IPS-20b (cell line): ENCODE measurements around the gene RNF213.

ENCODE experiments used
- H3K27ac ChIP-seq: one replicate; pipeline ENCODE4 v1.5.1; 2013; ENCODE audit warnings: low read length
- H3K27me3 ChIP-seq: 2 replicates; pipeline ENCODE4 v1.6.1; 2013; ENCODE audit warnings: mild to moderate bottlenecking, low read length, inconsistent platforms; ENCODE audit not compliant: insufficient read depth
- H3K36me3 ChIP-seq: 2 replicates; pipeline ENCODE4 v1.6.1; 2013; ENCODE audit warnings: low read depth, mild to moderate bottlenecking, inconsistent platforms, low read length, moderate library complexity; ENCODE audit not compliant: insufficient read depth
- H3K4me1 ChIP-seq: 2 replicates; pipeline ENCODE4 v1.6.1; 2013; ENCODE audit warnings: mild to moderate bottlenecking, control low read depth, inconsistent platforms, low read length, moderate library complexity; ENCODE audit not compliant: insufficient read depth
- H3K4me3 ChIP-seq: 2 replicates; pipeline ENCODE4 v1.5.1; 2013; ENCODE audit warnings: mild to moderate bottlenecking, low read length, inconsistent platforms
- H3K9ac ChIP-seq: 2 replicates; pipeline ENCODE4 v1.6.1; 2013; ENCODE audit warnings: low read depth, mild to moderate bottlenecking, inconsistent platforms, low read length, moderate library complexity
- H3K9me3 ChIP-seq: 2 replicates; pipeline ENCODE4 v1.6.1; 2013; ENCODE audit warnings: mild to moderate bottlenecking, low read depth, low read length, inconsistent platforms; ENCODE audit not compliant: insufficient read depth

RNF213 gene

GRCh38 chr17:80337195-80337895 lies 76.7 kb downstream of the RNF213 start:
- no peak overlapping the region for H3K9ac ChIP-seq
- H3K4me3 ChIP-seq = no peak overlapping the region
- H3K27me3 ChIP-seq = no peaks in the 10 kb centered on the region
- H3K36me3 ChIP-seq = peaks cover 62% of the 10 kb centered on the region
- no peaks in the 10 kb centered on the region for H3K9me3 ChIP-seq
- H3K27ac ChIP-seq = no peak overlapping the region
- no peaks in the 10 kb centered on the region for H3K4me1 ChIP-seq

- Histone ChIP-seq H3K9me3 (no peaks in the 10 kb centered on the region), H3K4me3 (no peak overlapping the region), H3K36me3 (peaks cover 64% of the 10 kb centered on the region), H3K9ac (no peak overlapping the region), H3K27ac (no peak overlapping the region), H3K27me3 (no peaks in the 10 kb centered on the region), H3K4me1 (no peaks in the 10 kb centered on the region)
Measured at GRCh38 chr17:80339118-80339517, 78.5 kb downstream of the RNF213 start.

- H3K9ac ChIP-seq = no peak overlapping the region
- no peak overlapping the region for H3K27ac ChIP-seq
- no peaks in the 10 kb centered on the region for H3K9me3 ChIP-seq
- no peaks in the 10 kb centered on the region for H3K4me1 ChIP-seq
- no peak overlapping the region for H3K4me3 ChIP-seq
- peaks cover 70% of the 10 kb centered on the region for H3K36me3 ChIP-seq
- H3K27me3 ChIP-seq = no peaks in the 10 kb centered on the region
Measured at GRCh38 chr17:80339731-80340456, 79.2 kb downstream of the RNF213 start.

GRCh38 chr17:80345321-80345720 lies 84.7 kb downstream of the RNF213 start:
- no peaks in the 10 kb centered on the region for H3K4me1 ChIP-seq
- no peaks in the 10 kb centered on the region for H3K27me3 ChIP-seq
- no peaks in the 10 kb centered on the region for H3K9me3 ChIP-seq
- no peak overlapping the region for H3K9ac ChIP-seq
- H3K4me3 ChIP-seq = no peak overlapping the region
- no peak overlapping the region for H3K27ac ChIP-seq
- peaks cover 74% of the 10 kb centered on the region for H3K36me3 ChIP-seq

- no peak overlapping the region for H3K9ac ChIP-seq
- H3K4me3 ChIP-seq = no peak overlapping the region
- H3K27ac ChIP-seq = no peak overlapping the region
- no peaks in the 10 kb centered on the region for H3K4me1 ChIP-seq
- H3K27me3 ChIP-seq = no peaks in the 10 kb centered on the region
- H3K9me3 ChIP-seq = no peaks in the 10 kb centered on the region
- H3K36me3 ChIP-seq = peaks cover 78% of the 10 kb centered on the region
Measured at GRCh38 chr17:80345841-80346497, 85.3 kb downstream of the RNF213 start.

- H3K36me3 ChIP-seq = peaks cover 84% of the 10 kb centered on the region
- H3K4me3 ChIP-seq = no peak overlapping the region
- no peak overlapping the region for H3K9ac ChIP-seq
- H3K9me3 ChIP-seq = no peaks in the 10 kb centered on the region
- H3K27ac ChIP-seq = no peak overlapping the region
- no peaks in the 10 kb centered on the region for H3K27me3 ChIP-seq
- H3K4me1 ChIP-seq = no peaks in the 10 kb centered on the region
Measured at GRCh38 chr17:80346498-80347275, 86.0 kb downstream of the RNF213 start.

- H3K9me3 ChIP-seq = no peaks in the 10 kb centered on the region
- H3K4me3 ChIP-seq = no peak overlapping the region
- no peak overlapping the region for H3K27ac ChIP-seq
- no peak overlapping the region for H3K9ac ChIP-seq
- H3K36me3 ChIP-seq = peaks cover 88% of the 10 kb centered on the region
- no peaks in the 10 kb centered on the region for H3K27me3 ChIP-seq
- no peaks in the 10 kb centered on the region for H3K4me1 ChIP-seq
Measured at GRCh38 chr17:80347536-80347935, 86.9 kb downstream of the RNF213 start.

- no peaks in the 10 kb centered on the region for H3K27me3 ChIP-seq
- peaks cover 92% of the 10 kb centered on the region for H3K36me3 ChIP-seq
- no peak overlapping the region for H3K27ac ChIP-seq
- H3K4me1 ChIP-seq = no peaks in the 10 kb centered on the region
- no peak overlapping the region for H3K4me3 ChIP-seq
- H3K9me3 ChIP-seq = no peaks in the 10 kb centered on the region
- H3K9ac ChIP-seq = no peak overlapping the region
Measured at GRCh38 chr17:80347948-80348351, 87.3 kb downstream of the RNF213 start.

GRCh38 chr17:80348551-80349150 lies 88.0 kb downstream of the RNF213 start:
- Histone ChIP-seq H3K27me3 (no peaks in the 10 kb centered on the region), H3K4me3 (no peak overlapping the region), H3K36me3 (peaks cover 92% of the 10 kb centered on the region), H3K4me1 (no peaks in the 10 kb centered on the region), H3K27ac (no peak overlapping the region), H3K9me3 (no peaks in the 10 kb centered on the region), H3K9ac (no peak overlapping the region)

- peaks cover 92% of the 10 kb centered on the region for H3K36me3 ChIP-seq
- H3K4me1 ChIP-seq = no peaks in the 10 kb centered on the region
- H3K4me3 ChIP-seq = no peak overlapping the region
- no peak overlapping the region for H3K27ac ChIP-seq
- no peaks in the 10 kb centered on the region for H3K27me3 ChIP-seq
- H3K9ac ChIP-seq = no peak overlapping the region
- no peaks in the 10 kb centered on the region for H3K9me3 ChIP-seq
Measured at GRCh38 chr17:80349151-80349651, 88.5 kb downstream of the RNF213 start.

- Histone ChIP-seq H3K36me3 (peaks cover 92% of the 10 kb centered on the region), H3K27ac (no peak overlapping the region), H3K4me1 (no peaks in the 10 kb centered on the region), H3K27me3 (no peaks in the 10 kb centered on the region), H3K4me3 (no peak overlapping the region), H3K9me3 (no peaks in the 10 kb centered on the region), H3K9ac (no peak overlapping the region)
Measured at GRCh38 chr17:80349751-80350150, 89.1 kb downstream of the RNF213 start.
